ENCODE measurements around the gene SLC15A4. TPM values are rescaled to one million over a fixed set of nuclear protein-coding genes. Genes with fewer than 3 reads are reported as not detected.

The SLC15A4 gene
- total RNA-seq (10 to 100 TPM; 30.1 to 42.4 TPM), polyA plus RNA-seq (10 to 100 TPM; 11.7 to 33.7 TPM)
- long read RNA-seq, donor 1, partial matches to known transcripts = 0 of 4 reads
- long read RNA-seq, donor 1, other reads (novel, unspliced or antisense) = 0 of 4 reads
- long read RNA-seq, donor 2 = 0 reads
- long read RNA-seq, donor 3, partial matches to known transcripts = 0 of 3 reads
- long read RNA-seq, donor 3, other reads (novel, unspliced or antisense) = 0 of 3 reads
- long read RNA-seq, donor 4, partial matches to known transcripts = 0 of 1 reads
- long read RNA-seq, donor 4, other reads (novel, unspliced or antisense) = 0 of 1 reads
- long read RNA-seq, donor 5, transcript SLC15A4-201 (8 exons, 2,779 nt) = major isoform, 9 of 10 reads
- long read RNA-seq, donor 5, partial matches to known transcripts = 0 of 10 reads
- long read RNA-seq, donor 5, other reads (novel, unspliced or antisense) = 0 of 10 reads

- no peaks in the 10 kb centered on the region for H3K27me3 ChIP-seq (ENCODE audit: control insufficient read depth in 3 of 3, insufficient read depth in 3 of 3, low read length in 2 of 3)
- no peak for TF ChIP-seq CTCF (IDR thresholded peaks at IDR 0.05; ENCODE audit: control extremely low read depth, extremely low read depth)
- 5 to 6% methylated on average over 59 to 63 of the region's 63 CpGs for WGBS, 2 donors
- H3K9me3 ChIP-seq (ENCODE audit: control insufficient read depth in 4 of 4, insufficient read depth in 3 of 4, low read length in 3 of 4) = peaks cover 0 to 3% (median 0%) of the 10 kb centered on the region in 4 donors
- H3K4me1 ChIP-seq (ENCODE audit: control insufficient read depth in 5 of 5, insufficient read depth in 5 of 5, low read length in 5 of 5) = peaks cover 0 to 22% (median 9%) of the 10 kb centered on the region in 5 donors
- H3K9ac ChIP-seq (ENCODE audit: insufficient read depth in 1 of 2, low read length in 2 of 2) = peak within 1 kb of the TSS; percentile 75 to 88
- H3K27ac ChIP-seq (ENCODE audit: low read depth in 1 of 2, low read length in 1 of 2) = peak within 1 kb of the TSS; percentile 85 to 97
- peaks cover 0 to 8% (median 4%) of the 10 kb centered on the region in 4 donors for H3K36me3 ChIP-seq (ENCODE audit: control insufficient read depth in 4 of 4, insufficient read depth in 4 of 4, low read length in 4 of 4)
- H3K4me3 ChIP-seq = peak within 1 kb of the TSS; percentile 98
- ATAC-seq (ENCODE audit: insufficient read depth, low FRiP score) (peak; percentile 97), DNase-seq (peak; percentile 93 to 96 (median 96))
These were observed at the start of gene SLC15A4 for GRCh38 chr12:128823916-128824839. SLC15A4 (minus strand) TSS chr12:128823958; CDS start chr12:128823943, 15 bp downstream.

GRCh38 chr12:128872303-128872702 is 48.5 kb upstream of the SLC15A4 start:
- Histone ChIP-seq H3K9ac (ENCODE audit: insufficient read depth in 1 of 2, low read length in 2 of 2) (no peak overlapping the region), H3K27ac (ENCODE audit: low read depth in 1 of 2, low read length in 1 of 2) (no peak overlapping the region), H3K4me3 (no peak overlapping the region), H3K27me3 (ENCODE audit: control insufficient read depth in 3 of 3, insufficient read depth in 3 of 3, low read length in 2 of 3) (no peaks in the 10 kb centered on the region), H3K36me3 (ENCODE audit: control insufficient read depth in 4 of 4, insufficient read depth in 4 of 4, low read length in 4 of 4) (no peaks in the 10 kb centered on the region), H3K4me1 (ENCODE audit: control insufficient read depth in 5 of 5, insufficient read depth in 5 of 5, low read length in 5 of 5) (no peaks in the 10 kb centered on the region), H3K9me3 (ENCODE audit: control insufficient read depth in 4 of 4, insufficient read depth in 3 of 4, low read length in 3 of 4) (peaks cover 0 to 3% (median 1%) of the 10 kb centered on the region in 4 donors)
- WGBS, 2 donors = 80 to 87% methylated on average over 5 of the region's 5 CpGs
- TF ChIP-seq CTCF (IDR thresholded peaks at IDR 0.05; ENCODE audit: control extremely low read depth, extremely low read depth) = no peak
- DNase-seq (no peak), ATAC-seq (ENCODE audit: insufficient read depth, low FRiP score) (no peak)

- TF ChIP-seq CTCF (IDR thresholded peaks at IDR 0.05; ENCODE audit: control extremely low read depth, extremely low read depth) = no peak
- H3K9me3 ChIP-seq (ENCODE audit: control insufficient read depth in 4 of 4, insufficient read depth in 3 of 4, low read length in 3 of 4) = peaks cover 0 to 3% (median 0%) of the 10 kb centered on the region in 4 donors
- H3K4me1 ChIP-seq (ENCODE audit: control insufficient read depth in 5 of 5, insufficient read depth in 5 of 5, low read length in 5 of 5) = no peaks in the 10 kb centered on the region
- 44 to 57% methylated on average over 2 of the region's 2 CpGs for WGBS, 2 donors
- DNase-seq = no peak
- H3K27me3 ChIP-seq (ENCODE audit: control insufficient read depth in 3 of 3, insufficient read depth in 3 of 3, low read length in 2 of 3) = no peaks in the 10 kb centered on the region
- no peaks in the 10 kb centered on the region for H3K36me3 ChIP-seq (ENCODE audit: control insufficient read depth in 4 of 4, insufficient read depth in 4 of 4, low read length in 4 of 4)
- no peak for ATAC-seq (ENCODE audit: insufficient read depth, low FRiP score)
- no peak overlapping the region for H3K27ac ChIP-seq (ENCODE audit: low read depth in 1 of 2, low read length in 1 of 2)
- H3K4me3 ChIP-seq = no peak overlapping the region
- no peak overlapping the region for H3K9ac ChIP-seq (ENCODE audit: insufficient read depth in 1 of 2, low read length in 2 of 2)
These were observed 47.7 kb upstream of the SLC15A4 start for GRCh38 chr12:128871516-128871892.

Measured in lung (tissue), 16 donors.